ENCODE measurements around the gene DPP4. TPM values are rescaled to one million over a fixed set of nuclear protein-coding genes. Genes with fewer than 3 reads are reported as not detected.

DPP4 gene
- total and polyA plus RNA-seq, 2 of the 13 experiments (the other 11 are each of a cell fraction or from before 2014, with no cell fraction given), result 39.4 to 109 TPM

- TF ChIP-seq, protein P1, sequence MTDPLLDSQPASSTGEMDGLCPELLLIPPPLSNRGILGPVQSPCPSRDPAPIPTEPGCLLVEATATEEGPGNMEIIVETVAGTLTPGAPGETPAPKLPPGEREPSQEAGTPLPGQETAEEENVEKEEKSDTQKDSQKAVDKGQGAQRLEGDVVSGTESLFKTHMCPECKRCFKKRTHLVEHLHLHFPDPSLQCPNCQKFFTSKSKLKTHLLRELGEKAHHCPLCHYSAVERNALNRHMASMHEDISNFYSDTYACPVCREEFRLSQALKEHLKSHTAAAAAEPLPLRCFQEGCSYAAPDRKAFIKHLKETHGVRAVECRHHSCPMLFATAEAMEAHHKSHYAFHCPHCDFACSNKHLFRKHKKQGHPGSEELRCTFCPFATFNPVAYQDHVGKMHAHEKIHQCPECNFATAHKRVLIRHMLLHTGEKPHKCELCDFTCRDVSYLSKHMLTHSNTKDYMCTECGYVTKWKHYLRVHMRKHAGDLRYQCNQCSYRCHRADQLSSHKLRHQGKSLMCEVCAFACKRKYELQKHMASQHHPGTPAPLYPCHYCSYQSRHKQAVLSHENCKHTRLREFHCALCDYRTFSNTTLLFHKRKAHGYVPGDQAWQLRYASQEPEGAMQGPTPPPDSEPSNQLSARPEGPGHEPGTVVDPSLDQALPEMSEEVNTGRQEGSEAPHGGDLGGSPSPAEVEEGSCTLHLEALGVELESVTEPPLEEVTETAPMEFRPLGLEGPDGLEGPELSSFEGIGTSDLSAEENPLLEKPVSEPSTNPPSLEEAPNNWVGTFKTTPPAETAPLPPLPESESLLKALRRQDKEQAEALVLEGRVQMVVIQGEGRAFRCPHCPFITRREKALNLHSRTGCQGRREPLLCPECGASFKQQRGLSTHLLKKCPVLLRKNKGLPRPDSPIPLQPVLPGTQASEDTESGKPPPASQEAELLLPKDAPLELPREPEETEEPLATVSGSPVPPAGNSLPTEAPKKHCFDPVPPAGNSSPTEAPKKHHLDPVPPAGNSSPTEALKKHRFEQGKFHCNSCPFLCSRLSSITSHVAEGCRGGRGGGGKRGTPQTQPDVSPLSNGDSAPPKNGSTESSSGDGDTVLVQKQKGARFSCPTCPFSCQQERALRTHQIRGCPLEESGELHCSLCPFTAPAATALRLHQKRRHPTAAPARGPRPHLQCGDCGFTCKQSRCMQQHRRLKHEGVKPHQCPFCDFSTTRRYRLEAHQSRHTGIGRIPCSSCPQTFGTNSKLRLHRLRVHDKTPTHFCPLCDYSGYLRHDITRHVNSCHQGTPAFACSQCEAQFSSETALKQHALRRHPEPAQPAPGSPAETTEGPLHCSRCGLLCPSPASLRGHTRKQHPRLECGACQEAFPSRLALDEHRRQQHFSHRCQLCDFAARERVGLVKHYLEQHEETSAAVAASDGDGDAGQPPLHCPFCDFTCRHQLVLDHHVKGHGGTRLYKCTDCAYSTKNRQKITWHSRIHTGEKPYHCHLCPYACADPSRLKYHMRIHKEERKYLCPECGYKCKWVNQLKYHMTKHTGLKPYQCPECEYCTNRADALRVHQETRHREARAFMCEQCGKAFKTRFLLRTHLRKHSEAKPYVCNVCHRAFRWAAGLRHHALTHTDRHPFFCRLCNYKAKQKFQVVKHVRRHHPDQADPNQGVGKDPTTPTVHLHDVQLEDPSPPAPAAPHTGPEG (CRISPR knock-in tag; IDR thresholded peaks at IDR 0.05), result no peak
- TF ChIP-seq, protein P2, sequence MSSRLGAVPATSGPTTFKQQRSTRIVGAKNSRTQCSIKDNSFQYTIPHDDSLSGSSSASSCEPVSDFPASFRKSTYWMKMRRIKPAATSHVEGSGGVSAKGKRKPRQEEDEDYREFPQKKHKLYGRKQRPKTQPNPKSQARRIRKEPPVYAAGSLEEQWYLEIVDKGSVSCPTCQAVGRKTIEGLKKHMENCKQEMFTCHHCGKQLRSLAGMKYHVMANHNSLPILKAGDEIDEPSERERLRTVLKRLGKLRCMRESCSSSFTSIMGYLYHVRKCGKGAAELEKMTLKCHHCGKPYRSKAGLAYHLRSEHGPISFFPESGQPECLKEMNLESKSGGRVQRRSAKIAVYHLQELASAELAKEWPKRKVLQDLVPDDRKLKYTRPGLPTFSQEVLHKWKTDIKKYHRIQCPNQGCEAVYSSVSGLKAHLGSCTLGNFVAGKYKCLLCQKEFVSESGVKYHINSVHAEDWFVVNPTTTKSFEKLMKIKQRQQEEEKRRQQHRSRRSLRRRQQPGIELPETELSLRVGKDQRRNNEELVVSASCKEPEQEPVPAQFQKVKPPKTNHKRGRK (CRISPR knock-in tag; IDR thresholded peaks at IDR 0.05), result no peak
- no peak for TF ChIP-seq CBX5 (CRISPR knock-in tag; IDR thresholded peaks at IDR 0.05; ENCODE audit: borderline replicate concordance)
- no peak for TF ChIP-seq ZNF30 (CRISPR knock-in tag; IDR thresholded peaks at IDR 0.05)
- no peak for TF ChIP-seq ZNF747 (CRISPR knock-in tag; IDR thresholded peaks at IDR 0.05; ENCODE audit: borderline replicate concordance)
- TF ChIP-seq NFE2L1 (CRISPR knock-in tag; IDR thresholded peaks at IDR 0.05; ENCODE audit: borderline replicate concordance), result no peak
- TF ChIP-seq, protein P3, sequence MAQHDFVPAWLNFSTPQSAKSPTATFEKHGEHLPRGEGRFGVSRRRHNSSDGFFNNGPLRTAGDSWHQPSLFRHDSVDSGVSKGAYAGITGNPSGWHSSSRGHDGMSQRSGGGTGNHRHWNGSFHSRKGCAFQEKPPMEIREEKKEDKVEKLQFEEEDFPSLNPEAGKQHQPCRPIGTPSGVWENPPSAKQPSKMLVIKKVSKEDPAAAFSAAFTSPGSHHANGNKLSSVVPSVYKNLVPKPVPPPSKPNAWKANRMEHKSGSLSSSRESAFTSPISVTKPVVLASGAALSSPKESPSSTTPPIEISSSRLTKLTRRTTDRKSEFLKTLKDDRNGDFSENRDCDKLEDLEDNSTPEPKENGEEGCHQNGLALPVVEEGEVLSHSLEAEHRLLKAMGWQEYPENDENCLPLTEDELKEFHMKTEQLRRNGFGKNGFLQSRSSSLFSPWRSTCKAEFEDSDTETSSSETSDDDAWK (CRISPR knock-in tag; IDR thresholded peaks at IDR 0.05), result no peak
- no peak for TF ChIP-seq ZNF768 (CRISPR knock-in tag; IDR thresholded peaks at IDR 0.05)
- no peak for TF ChIP-seq NPAS2 (CRISPR knock-in tag; IDR thresholded peaks at IDR 0.05; ENCODE audit: borderline replicate concordance)
- no peak for TF ChIP-seq ZNF354B (CRISPR knock-in tag; IDR thresholded peaks at IDR 0.05)
- peak; percentile 93; the same call in 1 of the 2 replicates for TF ChIP-seq NFIC (IDR thresholded peaks at IDR 0.05; ENCODE audit: low read length)
- TF ChIP-seq, protein P4, sequence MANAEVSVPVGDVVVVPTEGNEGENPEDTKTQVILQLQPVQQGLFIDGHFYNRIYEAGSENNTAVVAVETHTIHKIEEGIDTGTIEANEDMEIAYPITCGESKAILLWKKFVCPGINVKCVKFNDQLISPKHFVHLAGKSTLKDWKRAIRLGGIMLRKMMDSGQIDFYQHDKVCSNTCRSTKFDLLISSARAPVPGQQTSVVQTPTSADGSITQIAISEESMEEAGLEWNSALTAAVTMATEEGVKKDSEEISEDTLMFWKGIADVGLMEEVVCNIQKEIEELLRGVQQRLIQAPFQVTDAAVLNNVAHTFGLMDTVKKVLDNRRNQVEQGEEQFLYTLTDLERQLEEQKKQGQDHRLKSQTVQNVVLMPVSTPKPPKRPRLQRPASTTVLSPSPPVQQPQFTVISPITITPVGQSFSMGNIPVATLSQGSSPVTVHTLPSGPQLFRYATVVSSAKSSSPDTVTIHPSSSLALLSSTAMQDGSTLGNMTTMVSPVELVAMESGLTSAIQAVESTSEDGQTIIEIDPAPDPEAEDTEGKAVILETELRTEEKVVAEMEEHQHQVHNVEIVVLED (CRISPR knock-in tag; IDR thresholded peaks at IDR 0.05; ENCODE audit: borderline replicate concordance), result no peak
- TF ChIP-seq, protein P5, sequence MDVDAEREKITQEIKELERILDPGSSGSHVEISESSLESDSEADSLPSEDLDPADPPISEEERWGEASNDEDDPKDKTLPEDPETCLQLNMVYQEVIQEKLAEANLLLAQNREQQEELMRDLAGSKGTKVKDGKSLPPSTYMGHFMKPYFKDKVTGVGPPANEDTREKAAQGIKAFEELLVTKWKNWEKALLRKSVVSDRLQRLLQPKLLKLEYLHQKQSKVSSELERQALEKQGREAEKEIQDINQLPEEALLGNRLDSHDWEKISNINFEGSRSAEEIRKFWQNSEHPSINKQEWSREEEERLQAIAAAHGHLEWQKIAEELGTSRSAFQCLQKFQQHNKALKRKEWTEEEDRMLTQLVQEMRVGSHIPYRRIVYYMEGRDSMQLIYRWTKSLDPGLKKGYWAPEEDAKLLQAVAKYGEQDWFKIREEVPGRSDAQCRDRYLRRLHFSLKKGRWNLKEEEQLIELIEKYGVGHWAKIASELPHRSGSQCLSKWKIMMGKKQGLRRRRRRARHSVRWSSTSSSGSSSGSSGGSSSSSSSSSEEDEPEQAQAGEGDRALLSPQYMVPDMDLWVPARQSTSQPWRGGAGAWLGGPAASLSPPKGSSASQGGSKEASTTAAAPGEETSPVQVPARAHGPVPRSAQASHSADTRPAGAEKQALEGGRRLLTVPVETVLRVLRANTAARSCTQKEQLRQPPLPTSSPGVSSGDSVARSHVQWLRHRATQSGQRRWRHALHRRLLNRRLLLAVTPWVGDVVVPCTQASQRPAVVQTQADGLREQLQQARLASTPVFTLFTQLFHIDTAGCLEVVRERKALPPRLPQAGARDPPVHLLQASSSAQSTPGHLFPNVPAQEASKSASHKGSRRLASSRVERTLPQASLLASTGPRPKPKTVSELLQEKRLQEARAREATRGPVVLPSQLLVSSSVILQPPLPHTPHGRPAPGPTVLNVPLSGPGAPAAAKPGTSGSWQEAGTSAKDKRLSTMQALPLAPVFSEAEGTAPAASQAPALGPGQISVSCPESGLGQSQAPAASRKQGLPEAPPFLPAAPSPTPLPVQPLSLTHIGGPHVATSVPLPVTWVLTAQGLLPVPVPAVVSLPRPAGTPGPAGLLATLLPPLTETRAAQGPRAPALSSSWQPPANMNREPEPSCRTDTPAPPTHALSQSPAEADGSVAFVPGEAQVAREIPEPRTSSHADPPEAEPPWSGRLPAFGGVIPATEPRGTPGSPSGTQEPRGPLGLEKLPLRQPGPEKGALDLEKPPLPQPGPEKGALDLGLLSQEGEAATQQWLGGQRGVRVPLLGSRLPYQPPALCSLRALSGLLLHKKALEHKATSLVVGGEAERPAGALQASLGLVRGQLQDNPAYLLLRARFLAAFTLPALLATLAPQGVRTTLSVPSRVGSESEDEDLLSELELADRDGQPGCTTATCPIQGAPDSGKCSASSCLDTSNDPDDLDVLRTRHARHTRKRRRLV (CRISPR knock-in tag; IDR thresholded peaks at IDR 0.05), result no peak
- peak; percentile 84 for TF ChIP-seq MED1 (CRISPR knock-in tag; IDR thresholded peaks at IDR 0.05)
Observed at GRCh38 chr2:162107361-162107901, 33.4 kb upstream of the DPP4 start (continued).
